Effector CD8-positive, alpha-beta T cell (primary cell): Measurements from ENCODE around the gene MYADML2.

ENCODE experiments used
- DNase-seq: peaks from one replicate; lab custom pipeline; 2025; lab: John Stamatoyannopoulos, UW

The MYADML2 gene

DNA sequence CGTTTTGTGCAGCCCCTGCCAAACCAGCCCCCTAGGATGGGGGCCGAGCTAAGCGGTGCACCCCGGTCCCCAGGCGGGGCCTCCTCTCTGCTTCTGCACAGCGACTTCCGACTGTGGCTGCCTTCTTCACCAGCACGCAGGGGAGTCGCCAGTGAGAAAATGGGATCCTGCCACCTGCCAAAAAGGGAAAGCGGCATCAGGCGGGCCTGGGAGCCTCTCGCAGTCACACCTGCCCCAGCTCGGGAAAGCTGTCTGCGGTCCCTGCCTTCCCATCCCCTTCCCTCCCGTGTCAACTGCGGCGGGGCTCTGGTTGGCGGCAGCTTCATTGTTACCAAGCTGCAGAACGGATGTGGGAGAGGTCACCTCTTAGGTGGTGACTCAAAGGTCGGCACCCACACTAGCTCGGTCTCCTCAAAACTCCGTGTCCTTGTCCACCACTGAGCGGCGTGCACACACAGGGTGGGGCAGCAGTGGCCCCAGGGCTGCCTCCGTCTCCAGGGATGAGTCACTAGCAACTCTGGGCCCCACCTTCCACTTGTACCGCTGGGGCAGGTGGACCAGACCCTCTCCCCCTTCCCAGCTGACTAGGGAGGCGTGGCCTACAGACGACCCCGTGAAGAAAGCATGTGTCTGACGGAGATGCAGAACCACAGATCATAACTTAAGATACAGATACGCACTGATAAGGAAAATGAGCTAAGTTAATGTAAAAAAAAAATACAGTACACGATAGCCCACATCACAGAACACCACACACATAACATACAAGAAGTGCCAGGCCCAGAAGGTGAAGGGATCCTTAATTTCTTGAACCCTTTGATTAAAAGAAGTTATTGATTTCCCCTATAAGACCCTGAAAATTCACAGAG, 34.4 kb downstream of the MYADML2 start:
- no peak for DNase-seq

DNA sequence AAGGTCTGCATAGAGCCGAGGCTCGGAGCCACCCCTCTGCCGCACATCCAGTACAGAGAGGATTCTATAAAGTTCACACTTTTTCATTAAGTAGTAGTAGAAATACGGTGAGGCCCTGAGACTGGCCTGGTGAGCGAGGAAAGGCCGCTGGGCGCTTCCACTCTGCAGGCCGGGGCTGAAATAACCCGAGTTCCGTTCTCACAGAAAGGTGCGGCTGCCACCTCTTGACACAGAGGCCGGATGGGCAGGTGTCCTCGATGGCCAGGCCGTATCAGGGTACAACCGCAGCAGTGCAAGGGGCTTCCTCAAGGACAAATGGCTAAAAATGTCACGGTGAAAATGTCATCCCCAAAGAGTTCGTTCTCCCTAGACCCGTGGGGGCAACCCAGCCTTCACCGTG, 35.1 kb downstream of the MYADML2 start:
- DNase-seq, result no peak

DNA sequence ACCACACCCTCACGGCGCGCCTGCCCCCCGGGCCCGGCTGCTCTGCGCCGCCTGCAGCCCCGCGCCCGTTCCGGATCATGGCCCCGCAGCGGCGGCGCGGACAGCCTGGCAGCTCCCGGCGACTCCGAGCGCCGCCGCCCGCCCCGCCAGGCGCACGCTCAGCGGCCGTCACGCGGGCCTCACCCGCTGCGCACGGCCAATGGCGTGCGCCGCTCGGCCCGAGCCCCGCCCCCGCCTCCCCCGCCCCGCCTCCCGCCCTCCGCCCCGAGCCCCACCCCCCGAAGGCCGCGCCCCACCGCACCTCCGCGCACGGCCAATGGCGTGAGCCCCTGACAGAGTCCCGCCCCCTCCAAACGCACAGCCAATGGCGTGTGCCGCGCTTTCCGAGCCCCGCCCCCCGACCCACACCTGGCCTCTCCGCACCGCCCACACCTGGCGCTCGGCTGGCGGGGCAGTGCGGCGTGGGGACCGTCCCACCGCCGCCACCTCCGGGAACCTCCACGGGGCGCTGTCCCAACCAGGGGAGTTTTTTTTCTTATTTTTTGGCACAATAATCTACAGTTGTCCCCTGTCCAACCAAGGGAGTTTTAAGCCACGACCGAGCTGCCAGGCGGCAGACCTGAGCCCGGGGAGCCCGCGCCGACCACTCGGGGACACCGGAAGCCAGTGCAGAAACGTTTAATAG, 35.6 kb downstream of the MYADML2 start, which contains the start of gene PCYT2:
Gene PCYT2, minus strand, starts transcription at position 123 of the 685 bp plus-strand sequence. Its CDS starts 44 bp downstream, at position 79.
- DNase-seq, result peak; percentile 91

DNA sequence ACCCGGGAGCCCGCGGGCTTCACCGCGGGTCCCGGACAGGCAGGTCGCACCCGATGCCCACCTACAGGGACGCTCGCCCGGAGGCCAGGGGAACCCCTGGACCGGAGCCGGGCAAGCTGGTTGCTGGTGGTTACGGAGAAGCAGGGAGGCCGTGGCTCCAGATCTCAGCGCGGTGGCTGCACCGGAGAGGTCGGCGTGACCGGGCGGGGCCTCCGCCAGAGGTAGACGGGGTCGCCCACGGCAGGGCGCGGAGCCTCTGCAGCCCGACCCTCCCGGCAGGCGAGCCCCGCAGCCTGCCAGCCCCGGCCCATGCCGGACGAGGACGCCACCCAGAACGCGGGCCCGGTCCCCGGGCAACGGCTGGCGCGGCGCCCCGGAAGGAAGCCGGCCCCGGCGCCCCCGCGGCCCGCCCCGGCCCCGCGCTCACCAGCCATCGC, 36.2 kb downstream of the MYADML2 start:
- DNase-seq, result no peak

DNA sequence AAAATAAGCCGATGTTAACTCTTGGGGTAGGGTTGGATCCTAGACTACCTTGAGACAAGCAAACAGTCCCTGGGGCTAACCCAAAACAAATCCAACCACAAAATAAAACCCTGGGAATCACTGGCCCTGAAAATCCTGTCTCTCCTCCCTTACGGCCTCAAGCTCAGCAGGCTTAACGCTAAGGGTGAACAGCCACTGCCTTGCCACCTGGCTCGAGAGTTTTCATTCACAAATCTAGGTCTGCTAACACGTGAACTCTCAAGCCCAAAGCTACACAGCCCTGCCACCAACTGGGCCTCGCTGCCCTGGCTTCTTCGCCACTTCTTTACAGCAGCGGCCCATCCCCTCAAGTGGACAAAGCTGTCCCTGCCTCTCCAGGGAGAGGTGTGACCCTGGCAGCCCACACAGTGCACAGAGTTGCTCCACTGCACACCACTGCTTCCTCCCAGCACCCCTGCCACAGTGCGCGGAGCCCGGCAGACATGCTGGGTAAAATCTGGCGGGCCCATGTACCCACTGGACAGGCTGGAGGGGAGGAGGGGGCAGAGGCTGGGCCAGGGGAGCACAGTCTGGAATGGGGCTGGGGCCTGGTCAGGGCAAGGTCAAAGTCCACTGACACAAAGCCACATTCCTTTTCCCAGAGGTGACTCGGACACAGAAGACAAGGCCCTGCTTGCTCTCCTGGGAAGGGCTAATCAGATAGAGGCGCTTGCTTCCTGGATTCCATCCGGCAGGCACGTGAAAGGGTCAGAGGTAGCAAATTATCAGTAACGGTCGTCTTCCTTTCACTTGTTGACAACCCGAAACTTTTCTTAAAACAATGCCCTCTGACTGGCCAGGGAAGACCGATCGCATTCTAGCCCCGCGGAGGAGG, 36.8 kb downstream of the MYADML2 start:
- DNase-seq, result no peak

DNA sequence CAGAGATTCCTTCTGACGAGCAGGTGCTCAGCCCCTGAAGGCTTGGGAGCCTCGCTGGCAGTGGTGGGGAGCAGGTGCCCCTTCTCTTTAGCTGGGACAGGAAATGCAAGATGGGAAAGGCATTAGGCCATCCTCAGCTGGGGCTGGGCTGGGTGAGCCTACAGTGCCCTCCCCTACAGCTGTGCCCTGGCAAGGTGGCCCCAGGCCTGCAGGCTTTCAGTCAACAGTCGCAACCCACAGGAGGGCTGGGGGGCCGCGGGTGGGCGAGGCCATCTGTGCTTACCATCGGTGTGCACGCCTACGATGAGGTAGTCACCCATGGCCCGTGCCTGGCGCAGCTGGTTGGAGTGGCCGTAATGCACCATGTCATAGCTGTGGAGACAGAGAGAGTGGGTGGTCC, 37.8 kb downstream of the MYADML2 start:
- DNase-seq, result no peak

DNA sequence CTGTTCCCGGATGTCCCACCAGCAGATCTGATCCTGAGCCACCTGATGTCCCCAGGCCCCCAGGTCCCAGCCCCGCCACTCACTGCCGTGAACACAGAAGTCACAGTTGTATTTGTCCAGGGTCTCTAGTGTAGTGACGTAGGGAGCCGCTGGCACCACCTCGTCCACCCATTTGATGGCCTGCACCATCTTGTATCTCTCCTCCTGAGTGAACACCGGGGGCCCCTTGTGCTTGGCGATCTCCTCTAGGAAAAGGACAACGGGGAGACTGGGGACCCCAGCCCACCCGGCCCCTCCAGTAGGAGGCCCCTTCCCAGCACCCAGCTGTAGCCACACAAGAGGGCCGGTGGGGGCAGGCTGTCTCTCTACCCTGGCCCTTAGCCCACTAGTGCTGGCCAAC, 38.2 kb downstream of the MYADML2 start:
- DNase-seq, result no peak

DNA sequence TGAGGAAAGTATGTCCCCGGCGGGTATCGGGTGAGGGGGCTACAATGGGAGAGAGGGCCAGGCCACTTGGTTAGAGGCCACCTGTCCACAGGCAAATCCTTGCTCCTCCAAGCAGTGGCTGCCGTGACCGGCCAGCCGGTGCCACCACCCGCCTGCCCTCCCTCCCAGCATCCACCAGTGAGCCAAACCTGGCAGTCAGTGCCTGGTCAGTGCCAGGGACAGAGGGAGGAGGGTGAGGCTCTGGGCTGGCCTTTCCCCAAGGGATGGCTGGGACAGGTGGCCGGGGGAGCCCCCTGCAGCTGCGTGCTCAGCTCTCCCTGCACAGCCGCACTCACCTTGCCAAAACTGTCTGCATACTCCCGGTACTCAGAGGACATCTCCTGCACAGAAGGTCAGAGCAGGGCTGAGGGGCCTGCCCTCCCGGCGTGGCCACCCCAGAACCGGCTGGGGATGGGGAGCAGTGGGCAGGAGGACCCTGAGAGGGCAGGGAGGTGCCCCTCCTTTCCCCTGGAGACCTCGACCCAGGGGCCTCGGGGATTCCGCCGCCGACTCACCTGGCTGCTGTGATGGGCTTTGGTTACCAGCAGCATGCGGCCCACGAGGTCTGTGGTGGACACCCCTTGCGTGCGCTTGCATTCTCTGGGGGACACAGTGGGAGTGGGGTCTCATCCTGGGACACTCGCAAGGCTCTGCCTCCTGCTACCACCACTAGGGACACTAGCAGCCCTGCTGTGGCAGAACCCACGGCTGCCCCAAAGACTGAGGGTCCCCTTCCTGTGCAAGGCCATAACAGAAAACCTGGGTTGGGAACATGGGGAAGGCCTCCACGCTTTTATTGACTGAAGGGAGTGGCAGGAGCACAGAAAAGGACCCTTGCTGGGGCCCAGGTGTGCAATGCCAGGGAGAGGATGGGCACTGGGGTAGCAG, 39.6 kb downstream of the MYADML2 start:
- no peak for DNase-seq

DNA sequence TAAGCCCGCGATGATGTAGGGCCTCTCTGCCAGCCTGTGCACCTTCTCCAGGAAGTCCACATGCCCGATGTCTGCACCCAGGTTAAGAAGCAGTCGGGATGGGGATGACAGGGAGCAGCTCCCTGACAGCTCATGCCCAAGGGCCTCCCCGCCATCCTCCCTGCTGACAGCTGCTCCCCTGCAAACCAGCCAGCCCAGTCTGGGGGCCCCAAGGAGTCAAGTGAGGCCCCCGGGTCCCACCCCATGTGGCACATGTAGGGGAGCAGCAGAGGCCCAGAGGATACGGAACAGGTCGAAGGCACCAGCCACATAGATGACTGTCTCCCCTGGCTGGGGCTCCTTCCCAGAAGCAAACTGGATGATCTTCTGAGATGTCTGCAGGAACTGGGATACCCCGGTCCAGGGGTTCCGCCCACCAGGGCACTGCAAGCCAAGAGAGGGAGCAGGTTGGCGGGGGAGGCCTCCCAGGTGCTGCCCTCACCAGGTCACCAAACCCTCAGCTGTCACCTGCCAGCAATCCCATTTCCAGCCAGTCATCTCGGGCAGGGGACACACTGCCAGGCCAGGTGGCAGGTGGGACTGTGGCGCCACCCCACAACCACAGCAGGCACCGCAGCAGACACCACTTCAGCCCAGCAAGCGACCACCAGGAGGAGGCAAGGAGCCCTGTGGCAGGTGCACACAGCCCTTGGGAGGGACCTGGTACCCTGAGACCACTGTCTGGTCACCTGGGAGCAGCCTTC, 40.4 kb downstream of the MYADML2 start:
- no peak for DNase-seq

DNA sequence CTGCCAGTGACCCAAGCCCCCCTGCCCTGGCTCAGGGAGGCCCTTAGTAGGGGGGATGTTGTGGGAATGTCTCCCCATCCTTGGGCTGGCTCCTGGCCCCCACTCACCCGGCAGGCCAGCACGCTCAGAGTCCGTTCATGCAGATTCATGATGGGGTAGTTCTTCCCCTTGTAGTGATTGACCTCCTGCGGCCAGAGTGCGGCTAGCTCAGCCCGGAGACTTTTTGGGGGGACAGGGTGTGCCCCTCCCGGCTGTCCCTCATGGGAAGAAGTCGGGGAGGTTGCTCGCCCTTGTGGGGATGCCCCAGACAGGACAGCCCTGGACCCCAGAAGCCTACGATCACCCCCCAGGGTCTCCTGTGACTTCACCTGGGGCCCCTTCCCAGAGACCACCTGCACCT, 41.0 kb downstream of the MYADML2 start:
- no peak for DNase-seq

DNA sequence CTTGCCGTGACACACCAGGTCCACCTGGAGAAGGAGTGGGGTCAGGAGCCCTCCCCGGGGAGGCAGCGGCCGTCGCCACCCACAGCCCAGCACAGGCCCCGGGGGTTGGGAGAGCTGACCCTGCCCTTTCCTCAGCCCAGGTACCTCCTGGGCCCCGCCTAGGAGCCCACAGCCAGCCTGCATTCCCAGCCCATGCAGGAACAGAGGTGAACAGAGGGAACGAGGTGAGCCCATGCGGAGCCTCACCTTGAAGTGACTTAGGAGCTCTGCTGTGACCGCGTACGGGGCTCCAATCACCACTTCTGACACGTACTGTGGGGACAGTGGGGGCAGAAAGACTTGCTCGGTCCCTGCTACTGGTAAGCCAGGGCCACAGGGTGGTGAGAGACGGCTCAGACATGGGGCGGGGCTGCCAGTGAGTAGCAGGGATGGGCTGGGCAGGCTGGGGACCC, 41.6 kb downstream of the MYADML2 start:
- no peak for DNase-seq

DNA sequence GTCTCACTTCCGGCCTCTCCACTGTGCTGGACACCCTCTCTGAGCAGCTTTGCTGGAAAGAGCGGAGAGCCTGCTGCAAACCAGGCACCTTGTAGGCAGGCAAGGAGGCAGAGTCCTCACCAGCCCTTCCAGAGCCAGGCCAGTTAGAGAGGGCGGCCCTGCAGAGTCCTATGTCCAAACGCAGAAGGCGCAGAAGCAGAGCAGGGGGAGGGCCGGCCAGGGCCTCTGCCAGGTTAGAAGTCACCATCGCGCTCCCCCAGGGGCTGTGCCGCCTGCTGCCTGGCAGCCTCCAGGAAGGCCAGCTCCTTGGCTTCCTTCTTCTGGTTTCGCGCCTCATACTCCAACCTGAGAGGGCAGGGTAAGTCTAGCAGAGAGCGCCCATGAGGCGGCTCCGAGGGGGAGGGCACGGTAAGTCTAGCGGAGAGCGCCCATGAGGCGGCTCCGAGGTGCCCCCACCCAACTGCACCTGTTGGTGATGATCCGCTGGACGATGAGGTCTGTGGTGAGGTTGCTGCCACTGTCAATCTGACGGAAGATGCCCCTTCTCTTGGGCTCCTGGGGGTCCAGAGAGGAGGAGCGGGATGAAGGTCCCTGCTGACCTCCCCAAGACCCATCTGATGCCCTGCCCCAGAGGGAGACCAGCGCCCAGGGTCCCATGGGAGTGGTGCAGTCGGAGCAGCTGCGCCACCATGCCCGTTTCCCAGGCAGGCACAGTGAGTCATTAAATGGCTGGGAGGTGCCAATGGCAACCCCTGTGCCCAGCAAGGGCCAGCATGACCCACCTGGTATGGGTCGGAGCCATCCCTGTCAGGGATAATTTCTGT, 42.2 kb downstream of the MYADML2 start:
- no peak for DNase-seq

DNA sequence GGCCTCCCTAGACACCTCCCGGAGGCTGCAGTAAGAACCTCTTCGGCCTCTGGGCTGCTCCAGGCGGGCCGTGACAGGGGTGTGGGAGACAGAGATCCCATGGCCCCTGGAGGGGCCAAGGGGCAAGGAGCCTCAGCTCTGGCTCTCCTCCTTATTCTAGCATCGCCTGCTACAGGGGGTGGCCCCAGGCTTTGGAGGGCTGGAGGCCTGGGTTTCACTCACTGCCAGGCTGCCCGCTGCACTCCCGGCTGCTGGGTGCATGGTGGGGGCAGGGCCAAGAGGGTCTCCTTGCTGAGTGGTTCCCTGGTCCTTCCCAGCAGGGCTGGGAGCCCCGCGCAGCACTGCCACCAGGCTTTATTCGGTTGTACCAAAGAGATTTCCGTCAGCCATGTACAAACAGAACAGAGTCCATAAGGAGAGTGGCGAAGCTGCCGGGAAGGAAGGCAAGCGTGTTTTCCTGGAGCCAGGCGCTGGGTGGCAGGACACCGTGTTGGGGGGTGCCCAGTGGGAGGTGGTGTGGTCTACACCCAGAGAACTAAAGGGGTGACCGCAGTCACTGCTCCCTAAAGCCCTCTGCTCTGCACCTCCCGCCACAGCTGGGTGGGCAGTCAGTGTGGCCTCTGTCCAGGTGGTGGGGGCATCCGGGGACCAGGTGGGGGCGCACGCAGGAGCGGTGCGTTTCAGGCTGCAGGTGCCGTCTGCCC, 43.0 kb downstream of the MYADML2 start:
- DNase-seq, result no peak

DNA sequence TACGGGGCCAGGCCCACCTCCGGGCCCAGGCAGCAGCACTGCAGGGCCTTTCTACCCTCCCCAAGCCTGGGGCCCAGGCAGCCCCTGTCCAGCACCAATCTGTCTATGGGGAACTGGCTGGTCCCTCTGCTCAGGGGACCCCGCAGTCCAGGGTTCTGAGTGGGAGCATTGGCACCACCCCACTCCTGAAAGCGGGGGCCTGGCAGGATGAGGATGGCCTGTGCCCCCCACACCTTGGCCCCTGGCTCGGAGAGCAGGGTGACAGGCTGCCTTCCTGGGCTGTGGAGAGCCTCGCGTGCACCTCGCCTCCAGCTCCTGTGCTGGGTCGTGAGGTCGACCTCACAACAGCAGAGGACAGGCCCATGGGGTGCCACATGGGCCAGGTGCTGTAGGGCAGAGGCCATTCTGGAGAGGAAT, 43.6 kb downstream of the MYADML2 start:
- DNase-seq, result no peak

DNA sequence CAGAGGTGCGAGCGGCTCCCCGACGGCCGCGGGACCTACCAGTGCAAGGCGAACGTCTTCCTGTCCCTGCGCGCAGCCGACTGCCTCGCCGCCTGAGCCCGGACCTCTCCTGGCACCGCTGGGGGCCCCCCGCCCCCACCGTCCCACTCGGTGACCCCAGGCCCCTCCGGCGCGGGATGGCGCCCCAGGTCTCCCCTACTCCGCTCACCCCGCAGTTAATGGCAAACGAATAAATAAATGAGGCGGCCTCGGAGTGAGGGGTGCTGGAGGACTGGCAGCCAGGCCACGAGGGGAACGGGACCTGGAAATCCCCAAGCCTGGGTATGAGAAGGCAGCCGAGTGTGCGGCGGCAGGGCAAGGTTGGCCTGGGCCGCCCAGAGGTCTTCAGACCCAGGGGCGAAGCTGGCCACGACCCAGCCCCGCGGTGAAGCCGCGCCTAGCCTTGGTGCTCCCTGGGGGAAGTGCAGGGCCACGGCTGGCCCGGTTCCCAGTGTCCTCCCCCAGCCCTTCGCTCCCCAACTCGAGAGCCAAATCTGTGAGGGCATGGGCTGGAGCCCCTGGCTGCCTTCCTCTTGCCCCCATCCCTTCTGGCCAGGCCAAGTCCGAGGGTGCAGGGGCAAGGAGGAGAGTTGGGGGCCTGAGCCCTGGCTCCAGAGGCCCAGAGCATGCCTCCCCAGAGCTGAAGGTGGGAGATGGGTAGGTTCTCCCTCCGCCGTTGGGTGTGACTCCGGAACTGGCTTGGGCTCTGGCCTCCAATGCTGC, 44.2 kb downstream of the MYADML2 start:
- no peak for DNase-seq

DNA sequence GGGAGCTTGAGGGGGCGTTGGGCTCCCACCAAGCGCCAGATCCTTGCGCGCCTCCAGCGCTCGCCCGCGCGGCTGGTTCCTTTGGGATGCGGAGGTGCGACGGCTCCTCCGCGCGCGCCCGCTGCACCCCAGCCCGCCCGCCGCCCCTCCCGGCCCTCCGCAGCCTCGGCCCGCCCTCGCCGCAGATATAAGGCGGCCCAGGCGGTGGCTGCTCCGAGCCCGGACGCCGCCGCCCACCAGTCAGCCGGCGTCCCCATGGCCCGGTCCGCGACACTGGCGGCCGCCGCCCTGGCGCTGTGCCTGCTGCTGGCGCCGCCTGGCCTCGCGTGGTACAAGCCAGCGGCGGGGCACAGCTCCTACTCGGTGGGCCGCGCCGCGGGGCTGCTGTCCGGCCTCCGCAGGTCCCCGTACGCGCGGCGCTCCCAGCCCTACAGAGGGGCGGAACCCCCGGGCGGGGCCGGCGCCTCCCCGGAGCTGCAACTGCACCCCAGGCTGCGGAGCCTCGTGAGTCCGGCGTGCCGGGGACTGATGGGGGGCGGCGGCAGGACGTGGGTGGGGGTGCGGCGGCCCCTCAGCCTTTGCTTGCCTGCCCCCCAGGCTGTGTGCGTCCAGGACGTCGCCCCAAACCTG, 44.9 kb downstream of the MYADML2 start, which contains the start of gene NPB:
Gene NPB, plus strand, starts transcription at position 216 of the 630 bp plus-strand sequence. Its CDS starts 40 bp downstream, at position 256.
- no peak for DNase-seq
